SK-N-DZ (cell line): ENCODE results near the gene MYOCOS.
"Not testable (repeated sequence)": the region's sequence is repeated elsewhere in the genome, so short reads cannot be mapped to it uniquely, and the experiment has no call there.

ENCODE experiments used
- DNase-seq: peaks from one replicate; pipeline ENCODE4 v3.0.0-alpha.2; 2015; ENCODE audit warnings: low spot score

Gene MYOCOS

DNA sequence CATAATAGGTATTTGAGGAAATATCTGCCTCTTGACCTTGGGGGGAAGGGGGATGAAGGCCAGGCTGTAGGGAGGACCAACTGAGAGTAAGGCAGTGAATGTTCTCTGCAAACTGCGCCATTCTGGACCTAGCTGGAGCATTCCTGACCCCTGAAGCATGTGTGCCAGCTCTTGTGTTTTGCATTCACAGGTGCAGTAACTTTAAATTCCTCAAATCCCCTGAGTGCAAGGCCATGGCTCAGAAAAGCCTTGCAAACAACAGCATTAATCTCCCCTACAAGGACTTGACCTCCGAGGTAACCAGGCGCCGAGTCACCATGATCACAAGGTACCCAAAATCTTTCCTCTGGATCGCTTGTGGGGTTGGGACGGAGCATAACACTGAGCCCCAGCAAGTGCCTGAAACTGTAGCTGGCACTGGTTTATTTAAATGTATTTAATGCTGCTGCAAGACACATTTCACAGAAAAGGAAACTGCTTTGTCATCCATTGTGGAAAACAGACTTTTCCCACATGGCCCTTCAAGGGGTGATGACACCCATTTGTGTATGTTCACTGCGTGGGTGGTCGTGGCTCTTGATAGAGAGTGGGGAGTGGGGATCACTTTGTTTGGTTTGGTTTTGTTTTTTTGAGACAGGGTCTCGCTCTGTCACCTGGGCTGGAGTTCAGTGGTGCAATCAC lies 1.7 kb downstream of the MYOCOS start:
- DNase-seq = no peak

DNA sequence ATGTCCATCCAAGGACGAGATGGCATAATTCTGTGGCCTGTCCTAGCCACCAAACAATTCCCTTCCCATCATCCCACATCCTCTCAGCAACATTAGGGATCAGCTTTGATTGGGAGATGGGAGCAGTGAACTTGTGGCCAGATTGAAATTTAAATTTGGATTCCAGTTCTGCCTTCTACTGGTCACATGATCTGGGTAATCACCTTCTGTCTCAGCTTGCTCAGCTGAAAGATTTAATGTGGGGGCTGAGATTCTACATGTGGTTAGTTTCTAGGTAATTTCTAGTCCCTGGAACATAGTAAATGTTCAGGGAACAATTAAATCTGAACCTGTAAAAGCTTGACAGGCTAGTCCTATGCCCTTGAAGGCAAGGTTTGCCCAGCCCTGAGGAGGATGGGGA lies 3.2 kb downstream of the MYOCOS start:
- no peak for DNase-seq

DNA sequence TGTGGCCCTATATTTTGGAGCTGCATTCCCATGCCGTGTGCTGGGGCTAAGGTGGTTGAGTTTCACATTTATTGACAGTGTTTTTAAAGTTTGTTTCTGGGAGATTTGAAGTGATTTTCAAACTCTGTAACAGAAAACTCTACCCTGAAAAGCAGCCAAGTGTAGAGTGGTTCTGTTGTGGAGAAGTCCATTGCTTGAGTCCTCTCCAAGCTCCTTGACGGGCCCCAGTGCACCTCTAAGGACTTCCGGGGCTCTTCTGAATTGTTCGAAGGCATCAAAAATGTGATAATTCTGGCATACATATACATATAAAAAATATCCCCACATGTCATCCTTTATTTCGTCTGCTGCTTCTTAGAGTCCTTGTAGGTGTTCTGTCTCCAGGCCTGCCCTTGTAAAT lies 5.0 kb downstream of the MYOCOS start:
- no peak for DNase-seq

DNA sequence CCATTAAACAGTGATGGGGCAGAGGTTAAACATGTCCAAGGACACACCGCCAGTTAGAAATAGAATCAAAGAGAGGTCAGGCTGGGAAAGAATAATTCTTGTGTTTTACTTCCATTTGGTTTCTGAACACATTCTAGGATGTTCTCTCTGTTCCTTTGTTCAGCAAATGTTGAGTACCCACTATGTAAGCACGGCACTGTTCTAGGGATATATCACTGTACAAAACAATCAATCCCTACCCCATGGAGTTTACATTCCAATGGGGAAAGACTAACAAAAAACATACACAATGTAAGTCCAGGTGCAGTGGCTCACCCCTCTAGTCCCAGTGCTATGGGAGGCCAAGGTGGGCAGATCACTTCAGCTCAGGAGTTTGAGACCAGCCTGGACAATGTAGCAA lies 6.2 kb downstream of the MYOCOS start:
- DNase-seq = no peak

DNA sequence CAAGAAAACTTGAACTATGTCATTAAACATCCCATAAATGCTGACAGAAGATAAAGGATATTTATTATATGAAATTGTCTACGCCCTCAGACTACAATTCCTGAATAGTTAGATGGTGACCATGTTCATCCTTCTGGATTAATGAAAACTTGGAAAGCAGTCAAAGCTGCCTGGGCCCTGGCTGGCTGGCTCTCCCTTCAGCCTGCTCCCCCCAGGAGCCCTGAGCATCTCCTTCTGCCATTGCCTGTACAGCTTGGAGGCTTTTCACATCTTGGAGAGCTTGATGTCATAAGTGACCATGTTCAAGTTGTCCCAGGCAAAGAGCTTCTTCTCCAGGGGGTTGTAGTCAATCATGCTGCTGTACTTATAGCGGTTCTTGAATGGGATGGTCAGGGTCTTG lies 13.6 kb downstream of the MYOCOS start:
- no peak for DNase-seq

DNA sequence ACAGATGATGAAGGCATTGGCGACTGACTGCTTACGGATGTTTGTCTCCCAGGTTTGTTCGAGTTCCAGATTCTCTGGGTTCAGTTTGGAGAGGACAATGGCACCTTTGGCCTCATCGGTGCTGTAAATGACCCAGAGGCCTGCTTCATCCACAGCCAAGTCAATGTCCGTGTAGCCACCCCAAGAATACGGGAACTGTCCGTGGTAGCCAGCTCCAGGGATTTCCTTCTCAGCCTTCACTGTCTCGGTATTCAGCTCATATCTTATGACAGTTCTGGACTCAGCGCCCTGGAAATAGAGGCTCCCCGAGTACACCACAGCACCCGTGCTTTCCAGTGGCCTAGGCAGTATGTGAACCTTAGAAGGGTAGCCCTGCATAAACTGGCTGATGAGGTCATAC lies 14.1 kb downstream of the MYOCOS start:
- no peak for DNase-seq

DNA sequence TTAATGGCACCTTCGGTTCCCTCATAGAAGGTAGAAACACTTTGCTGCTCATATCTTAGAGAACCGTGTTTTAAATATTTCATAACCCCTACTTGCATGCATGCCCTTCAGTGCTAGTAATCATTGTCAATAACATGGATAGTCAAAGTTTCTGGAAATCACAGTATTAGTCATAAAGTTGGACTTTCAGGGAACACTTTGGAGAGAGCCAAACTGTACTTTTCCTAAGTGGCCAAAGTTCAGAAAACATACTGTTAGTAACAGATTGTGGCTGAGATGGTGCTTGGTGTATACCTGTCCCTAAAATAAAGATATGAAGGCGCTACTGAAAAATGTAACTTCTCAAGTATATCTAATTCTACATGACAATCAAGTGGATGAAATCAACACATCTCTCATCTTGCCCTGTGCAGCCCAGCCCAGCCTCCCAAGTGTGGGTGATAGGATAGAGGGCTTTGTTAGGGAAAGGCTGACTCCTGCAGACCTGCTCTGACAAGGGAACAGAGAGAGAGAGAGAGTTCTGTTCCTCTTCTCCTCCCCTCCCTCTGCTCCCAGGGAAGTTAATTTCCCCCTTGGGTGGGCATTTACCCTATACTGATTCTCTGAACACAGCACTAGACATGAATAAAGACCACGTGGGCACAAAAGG lies 16.0 kb downstream of the MYOCOS start:
- no peak for DNase-seq

DNA sequence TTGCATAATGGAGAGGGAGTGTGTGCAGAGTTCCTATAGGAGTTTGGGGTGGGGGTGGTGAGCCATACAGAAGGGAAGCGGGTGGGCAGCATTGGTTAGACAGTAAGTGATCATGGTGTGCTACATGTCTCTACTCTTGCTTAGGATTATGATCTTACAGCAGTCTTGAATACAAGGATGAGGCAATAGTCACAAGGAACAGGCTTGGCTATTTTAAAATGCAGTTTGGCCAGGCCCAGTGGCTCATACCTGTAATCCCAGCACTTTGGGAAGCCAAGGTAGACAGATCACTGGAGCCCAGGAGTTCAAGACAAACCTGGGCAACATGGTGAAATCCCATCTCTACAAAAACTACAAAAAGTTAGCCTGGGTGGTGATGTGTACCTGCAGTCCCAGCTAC lies 18.2 kb downstream of the MYOCOS start:
- no peak for DNase-seq

DNA sequence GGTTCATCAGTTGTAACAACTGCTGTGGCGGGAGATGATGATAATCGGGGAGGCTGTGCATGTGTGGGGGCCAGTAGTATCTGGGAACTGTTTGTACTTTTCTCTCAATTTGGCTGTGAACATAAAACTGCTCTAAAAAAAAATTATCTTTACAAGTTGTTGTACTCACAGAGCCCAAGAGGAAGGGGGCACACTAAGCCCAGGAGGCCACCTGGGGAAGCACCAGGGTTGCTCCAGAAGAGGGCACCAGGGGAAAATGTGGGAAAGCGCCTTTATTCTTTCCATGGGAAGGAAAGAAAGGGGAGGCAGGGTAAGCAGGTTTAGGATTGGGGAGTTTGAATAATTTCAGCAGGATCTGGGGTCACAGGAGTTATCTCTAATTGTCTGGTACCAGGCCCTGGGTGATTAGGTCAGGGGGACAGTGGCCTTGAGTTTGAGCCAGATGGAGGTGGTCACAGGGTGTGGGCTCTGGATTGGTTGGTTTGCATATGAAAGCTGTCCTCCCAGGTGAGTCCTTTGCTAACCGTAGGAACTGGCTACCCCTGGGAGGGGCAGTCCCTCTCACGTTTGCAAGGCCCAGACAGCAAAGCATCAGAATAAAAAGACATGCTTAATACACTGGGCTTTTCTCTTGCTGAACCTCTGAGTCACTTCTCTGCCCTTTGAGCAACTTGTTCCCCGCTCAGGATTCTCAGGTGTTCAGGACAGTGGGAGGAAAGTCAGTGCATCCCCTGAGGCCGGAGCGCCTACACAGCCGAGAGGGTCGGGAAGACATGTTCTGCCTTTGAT lies 19.2 kb downstream of the MYOCOS start:
- no peak for DNase-seq

DNA sequence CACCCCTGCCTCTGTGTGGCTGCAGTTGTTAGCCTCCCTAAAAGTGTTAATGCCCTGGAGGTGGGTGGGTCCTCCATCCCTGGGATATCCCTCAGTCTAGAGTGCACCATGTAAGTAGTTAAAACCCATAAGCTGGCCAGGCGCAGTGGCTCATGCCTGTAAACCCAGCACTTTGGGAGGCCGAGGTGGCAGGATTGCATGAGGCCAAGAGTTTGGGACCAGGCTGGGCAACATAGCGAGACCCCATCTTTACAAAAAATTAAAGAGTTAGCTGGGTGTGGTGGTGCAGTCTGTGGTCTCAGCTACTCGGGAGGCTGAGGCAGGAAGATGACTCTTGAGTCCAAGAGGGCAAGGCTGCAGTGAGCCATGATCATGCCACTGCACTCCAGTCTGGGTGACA lies 20.2 kb downstream of the MYOCOS start:
- no peak for DNase-seq

DNA sequence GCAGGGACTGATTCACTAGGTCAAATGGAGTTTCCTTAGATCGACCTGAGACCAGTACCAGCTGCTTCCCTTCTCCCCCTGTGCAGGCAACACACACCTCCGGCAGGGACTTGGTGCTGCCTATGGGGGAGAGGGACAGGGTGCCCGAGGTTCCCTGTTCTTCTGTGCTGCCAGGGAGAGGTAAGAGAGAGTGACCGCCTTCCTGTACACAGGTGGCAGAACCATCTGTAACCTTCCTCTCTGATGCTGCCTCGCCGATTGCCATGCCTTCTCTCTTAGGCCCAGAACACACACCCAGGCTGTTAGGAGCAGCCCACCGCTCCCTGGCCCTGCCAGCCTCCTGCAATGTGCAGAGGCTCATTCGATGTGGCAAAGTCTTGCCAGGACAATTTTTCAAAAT lies 21.1 kb downstream of the MYOCOS start:
- no peak for DNase-seq

DNA sequence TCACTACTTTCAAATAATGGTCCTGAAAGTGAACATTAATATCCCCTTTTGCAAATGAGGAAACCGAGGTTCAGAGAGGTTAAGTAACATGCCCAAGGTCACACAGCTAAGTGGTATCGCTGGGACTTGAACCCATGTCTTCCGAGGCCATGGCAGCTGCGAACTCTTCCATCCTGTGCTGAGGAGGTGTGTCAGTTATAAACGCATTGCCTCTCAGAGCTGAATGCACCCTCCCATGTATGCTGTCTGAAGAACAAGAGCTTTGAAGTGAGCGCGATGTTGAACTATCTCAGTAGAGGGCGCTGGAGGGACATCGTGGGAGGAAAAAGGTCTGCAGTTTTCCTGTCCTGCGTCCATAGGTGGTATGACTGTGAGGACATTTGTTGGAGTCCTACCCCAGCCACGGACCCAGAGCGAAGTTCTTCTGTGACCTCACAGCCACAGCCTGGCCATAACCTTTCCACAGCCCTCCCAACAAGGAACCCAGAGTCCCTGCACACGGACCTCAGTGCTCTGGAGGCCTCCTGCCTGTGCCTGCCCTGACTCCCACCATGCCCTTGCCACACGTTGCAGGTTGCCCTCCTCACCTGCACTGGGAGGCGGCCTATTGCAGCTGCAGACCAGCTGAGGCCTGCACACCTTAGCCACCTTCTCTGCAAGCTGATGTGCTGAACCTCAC lies 22.9 kb downstream of the MYOCOS start:
- DNase-seq = peak; percentile 92

DNA sequence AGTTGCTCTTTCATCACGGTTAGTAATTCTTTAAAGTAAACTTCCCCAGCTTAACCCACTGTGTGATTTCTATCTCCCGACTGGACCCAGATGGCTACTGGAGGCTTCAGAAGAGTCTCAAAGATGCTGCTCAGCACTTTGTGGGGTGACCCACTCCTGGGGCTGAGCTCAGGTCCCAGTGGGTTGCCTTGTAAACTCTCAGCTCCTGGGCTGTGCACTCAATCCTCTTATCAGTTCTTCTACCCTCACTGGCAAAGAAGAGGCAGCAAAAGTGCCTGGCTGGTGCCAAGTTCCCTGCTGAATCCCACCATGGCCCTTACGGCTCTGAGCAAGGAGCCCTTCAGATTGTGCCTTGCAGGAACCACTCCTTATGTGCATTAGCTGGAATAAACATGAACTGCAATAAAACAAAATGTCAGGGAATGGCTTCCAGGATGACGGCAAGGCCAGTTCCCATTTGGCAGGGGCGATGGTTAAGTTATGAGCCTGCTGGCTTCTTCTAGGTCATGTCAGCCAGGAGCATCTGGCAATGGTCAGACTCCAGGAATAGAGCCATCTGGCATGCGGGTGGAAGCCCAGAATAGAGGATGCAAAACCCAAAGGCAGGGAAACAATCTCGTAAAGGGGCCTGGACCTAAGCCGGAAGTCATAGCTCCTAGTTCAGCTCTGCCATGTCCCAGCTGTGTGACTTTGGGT lies 23.7 kb downstream of the MYOCOS start:
- peak; percentile 79 for DNase-seq

DNA sequence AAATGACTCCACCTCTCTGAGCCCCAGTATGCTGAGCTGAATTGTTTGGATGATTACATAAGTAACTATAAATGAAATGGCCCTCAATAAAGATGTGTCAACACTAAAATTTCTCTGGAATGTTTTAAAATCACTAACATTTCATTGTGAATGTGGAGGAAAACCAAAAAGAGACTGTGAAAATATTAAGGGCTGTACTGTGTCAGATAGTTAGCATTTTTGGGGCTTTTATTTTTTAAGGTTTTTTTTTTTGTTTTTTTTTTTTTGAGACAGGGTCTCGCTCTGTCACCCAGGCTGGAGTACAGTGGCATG lies 24.2 kb downstream of the MYOCOS start:
- DNase-seq = no peak

DNA sequence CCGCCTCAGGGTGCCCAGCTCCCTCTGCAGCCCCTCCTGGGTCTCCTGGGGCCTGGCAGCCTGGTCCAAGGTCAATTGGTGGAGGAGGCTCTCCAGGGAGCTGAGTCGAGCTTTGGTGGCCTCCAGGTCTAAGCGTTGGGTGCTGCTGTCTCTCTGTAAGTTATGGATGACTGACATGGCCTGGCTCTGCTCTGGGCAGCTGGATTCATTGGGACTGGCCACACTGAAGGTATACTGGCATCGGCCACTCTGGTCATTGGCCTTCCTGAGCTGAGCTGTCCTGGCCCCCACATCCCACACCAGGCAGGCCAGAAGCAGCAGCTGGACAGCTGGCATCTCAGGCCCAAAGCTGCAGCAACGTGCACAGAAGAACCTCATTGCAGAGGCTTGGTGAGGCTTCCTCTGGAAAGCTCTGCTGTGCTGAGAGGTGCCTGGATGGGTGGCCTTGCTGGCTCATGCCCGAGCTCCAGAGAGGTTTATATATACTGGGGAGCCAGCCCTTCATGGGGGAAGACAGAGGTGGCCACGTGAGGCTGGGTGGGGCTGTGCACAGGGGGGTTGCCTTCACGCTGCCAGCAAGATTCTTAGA lies 30.3 kb downstream of the MYOCOS start, which contains the start of gene MYOC:
MYOC (minus strand) TSS at position 455 of the 589 bp plus-strand sequence; CDS start at position 378, 77 bp downstream.
- DNase-seq = no peak

DNA sequence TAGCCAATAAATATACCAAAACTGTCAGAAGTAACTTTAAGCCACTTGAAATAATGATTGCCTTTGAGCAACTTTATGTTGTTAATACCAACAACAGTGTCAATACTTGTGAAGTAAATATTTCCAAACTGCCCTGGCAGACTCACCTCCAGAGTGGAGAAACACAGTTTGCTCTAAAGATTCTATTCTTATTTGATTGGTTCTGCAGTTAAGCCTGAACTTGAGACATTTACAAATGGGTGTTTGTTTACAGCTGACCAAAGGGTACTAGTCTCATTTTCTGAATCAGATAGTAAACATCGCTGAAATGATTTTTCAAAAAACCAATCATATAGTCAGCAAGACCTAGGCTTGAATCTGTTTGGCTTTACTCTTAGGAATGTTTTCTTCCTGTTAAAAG lies 31.8 kb downstream of the MYOCOS start:
- no peak for DNase-seq

DNA sequence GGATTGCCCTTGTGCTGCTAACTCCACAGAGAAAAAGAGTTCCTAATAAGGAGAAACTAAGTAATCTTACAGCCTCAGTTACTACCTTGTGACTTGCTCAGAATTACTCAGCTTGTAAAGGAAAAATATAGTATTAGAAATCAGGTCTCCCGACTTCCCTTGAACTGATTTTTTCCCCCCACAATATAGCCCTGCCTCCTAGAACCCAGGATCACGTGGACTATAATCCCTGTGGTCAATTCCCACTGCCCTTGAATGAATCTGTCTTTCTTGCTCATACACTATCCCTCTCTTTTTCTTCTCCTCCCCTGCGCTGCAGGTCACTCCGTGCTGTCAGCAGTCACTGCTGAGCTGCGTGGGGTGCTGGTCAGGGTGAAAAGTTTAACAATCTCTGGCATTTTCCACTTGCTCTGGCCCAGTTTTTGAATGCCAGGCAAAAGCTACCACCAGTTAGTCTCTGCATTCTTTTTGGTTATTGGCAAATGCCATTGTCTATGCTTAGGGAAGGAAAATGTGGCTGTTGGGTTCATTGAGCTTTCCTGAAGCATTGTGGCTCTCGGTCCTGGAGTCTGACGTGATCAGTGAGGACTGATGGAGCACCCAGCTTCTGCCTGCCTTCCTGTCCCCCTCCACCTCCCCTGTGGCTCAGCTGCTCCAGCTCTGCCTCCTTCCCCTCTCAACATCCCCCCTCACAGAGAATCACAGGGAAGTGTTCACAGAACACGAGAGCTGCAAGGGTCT lies 32.3 kb downstream of the MYOCOS start:
- no peak for DNase-seq

DNA sequence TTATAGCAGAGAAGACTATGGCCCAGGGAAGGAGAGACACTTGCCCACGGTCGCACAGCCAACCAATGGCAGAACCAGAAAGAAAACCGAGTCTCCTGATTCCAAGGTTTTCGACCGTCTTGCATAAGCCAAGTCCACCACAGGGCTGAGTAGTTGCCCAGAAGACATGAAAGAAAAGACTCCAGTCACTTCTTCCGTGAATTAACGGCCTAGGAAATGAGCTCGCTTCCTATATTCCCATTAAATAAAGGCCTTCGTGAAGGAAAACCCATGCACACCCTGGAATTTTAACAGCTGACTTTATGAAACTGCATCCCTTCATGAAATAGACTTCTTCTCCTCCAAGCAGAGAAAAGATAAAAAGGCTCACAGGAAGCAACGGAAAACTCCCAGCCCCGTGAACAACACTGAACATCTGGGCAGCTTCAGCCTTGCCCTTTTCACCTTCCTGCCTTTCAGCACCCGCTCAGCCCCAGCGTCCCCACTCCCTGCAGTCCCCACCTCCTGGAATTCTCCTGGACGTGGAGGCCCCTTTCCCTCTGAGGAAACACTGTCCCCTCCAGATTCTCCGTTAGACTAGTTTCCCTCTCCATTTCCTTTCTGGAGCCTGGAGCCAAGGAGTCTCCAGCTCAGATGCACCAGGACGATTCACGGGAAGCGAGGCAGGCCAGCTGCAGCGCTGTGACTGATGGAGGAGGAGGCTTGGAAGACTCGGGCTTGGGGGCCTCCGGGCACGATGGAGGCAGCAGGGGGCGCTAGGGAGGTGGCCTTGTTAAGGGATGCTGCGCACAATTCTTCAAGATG lies 33.1 kb downstream of the MYOCOS start:
- DNase-seq = peak; percentile 82

DNA sequence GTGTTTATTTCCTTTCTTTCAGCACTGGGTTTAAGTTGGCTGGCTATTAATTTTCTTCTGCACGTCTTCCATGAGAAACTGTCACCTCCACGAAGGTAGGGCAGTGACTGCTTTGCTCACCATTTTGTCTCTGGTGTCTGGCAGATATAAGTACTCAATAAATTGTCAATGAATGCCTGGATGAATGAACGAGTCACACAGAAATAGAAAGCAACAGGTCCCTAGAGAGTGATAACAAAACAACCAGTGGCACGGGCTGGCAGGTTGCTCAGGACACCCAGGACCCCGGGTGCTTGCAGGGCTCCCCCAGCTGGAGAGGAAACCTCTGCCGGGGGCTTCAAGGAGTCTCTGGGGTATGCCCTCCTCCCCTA lies 33.7 kb downstream of the MYOCOS start:
- no peak for DNase-seq

DNA sequence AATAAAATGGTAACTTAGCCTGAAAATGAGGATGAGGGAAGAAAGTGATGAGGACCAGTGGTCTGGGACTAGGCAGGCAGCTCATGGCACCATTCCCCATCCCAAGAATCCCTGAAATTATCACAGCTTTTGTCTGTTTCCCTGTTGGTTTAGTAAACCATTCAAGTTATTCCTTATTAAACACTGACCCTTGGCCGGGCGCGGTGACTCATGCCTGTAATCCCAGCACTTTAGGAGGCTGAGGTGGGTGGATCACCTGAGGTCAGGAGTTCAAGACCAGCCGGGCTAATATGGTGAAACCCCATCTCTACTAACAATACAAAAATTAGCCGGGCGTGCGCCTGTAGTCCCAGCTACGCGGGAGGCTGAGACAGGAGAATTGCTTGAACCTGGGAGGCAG lies 34.2 kb downstream of the MYOCOS start:
- DNase-seq = not testable (repeated sequence)
